GM21619 (cell line): ENCODE results near the gene PPY.
"Not testable (repeated sequence)": the region's sequence is repeated elsewhere in the genome, so short reads cannot be mapped to it uniquely, and the experiment has no call there.

Source experiments
- ATAC-seq: cut with Tn5 transposase; IDR thresholded peaks from one replicate; pipeline ENCODE4 v1.9.1; 2021; ENCODE audit not compliant: unreplicated experiment

PPY gene

DNA sequence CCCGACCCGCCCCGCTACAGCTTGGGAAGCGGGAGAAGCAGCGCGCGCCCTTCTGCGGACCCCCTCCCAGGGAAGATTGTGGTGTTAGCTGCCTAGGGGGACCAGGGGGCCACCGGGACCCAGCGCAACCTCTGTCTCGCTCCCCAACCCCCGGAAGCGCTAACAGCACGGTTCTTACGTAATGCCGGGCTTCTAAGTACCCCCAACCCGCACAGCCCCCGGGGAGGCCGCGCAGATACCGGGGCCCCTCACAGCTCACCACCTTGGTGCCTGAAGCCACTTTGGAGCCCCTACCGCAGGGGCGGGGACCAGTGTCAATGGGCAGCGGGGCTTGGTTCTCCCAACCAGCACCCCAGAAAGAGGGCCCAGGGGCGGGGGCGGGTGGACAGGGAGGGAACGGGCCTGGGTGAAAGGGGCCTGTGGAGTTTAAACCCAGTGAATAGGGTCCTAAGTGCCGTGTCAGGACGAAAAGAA lies 35.3 kb downstream of the PPY start:
- ATAC-seq, result no peak

GRCh38 chr17:43905985-43906852 lies 36.1 kb downstream of the PPY start:
- no peak for ATAC-seq

GRCh38 chr17:43905400-43905984 lies 36.8 kb downstream of the PPY start:
- ATAC-seq, result no peak

- no peak for ATAC-seq
These were observed 40.3 kb downstream of the PPY start for GRCh38 chr17:43901861-43902589.

- ATAC-seq, result no peak
These were observed 41.2 kb downstream of the PPY start for GRCh38 chr17:43900858-43901754.

DNA sequence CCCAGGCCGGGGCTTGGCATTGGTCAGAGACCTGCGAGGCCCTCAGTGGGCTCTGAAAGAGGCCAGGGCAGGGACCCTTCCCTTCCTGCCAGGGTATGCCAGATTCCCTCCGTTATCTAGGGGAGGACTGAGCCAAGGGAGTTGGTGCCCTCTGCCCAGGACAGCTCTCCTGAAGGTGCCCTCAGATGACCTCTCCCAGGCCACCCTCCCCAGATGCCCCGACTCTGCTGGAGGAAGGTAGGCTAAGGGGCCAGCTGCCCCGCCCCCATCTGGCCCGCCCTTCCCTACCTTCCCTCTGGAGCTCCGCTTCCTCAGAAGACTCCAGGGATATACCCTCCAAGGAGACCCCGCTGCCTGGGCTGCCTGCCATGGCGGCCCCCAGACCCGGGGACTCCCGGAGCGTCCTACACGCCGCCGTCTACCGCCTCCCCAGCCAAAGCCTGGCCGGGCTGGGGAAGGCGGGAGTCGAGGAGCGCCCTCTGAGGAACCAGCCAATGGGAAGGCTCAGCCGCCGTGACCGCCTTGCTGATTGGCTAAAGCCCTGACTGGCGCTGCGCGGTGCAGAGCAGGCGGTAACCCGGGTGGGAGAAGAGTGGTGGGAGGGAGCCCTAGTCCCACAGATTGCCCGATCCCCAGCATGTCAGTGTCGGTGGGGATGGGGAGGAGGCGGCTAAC lies 42.0 kb downstream of the PPY start:
- ATAC-seq, result no peak

GRCh38 chr17:43898446-43898845 lies 43.8 kb downstream of the PPY start:
- no peak for ATAC-seq

DNA sequence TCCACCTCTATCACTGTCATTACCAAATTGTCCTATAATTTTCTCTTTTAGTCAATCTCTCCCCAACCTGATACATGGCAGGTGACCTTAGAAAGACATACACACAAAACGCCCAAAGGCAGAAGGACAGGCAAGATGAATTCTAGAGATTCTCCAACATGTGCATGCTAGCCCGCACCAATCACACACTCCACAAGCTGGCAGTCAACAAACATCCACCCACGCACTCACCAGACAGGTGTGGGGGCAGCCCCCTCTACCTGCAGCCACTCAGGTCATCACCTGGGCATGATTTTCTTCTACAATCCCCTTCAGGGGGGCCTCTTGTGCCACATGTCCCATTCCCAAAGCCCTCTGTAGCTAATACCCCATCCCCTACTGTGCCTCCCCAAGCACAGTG lies 44.4 kb downstream of the PPY start:
- no peak for ATAC-seq

- not testable (repeated sequence) for ATAC-seq
These were observed 47.8 kb downstream of the PPY start for GRCh38 chr17:43894494-43894893.

- ATAC-seq, result no peak
These were observed 49.7 kb downstream of the PPY start for GRCh38 chr17:43892647-43892952.

GRCh38 chr17:43891851-43892646 lies 50.2 kb downstream of the PPY start:
- ATAC-seq, result no peak
